Glutamatergic neuron (in vitro differentiated cells): ENCODE measurements around the gene TSPAN18. TPM values are rescaled to one million over a fixed set of nuclear protein-coding genes. Genes with fewer than 3 reads are reported as not detected.

Source experiments
- DNase-seq: peaks from one replicate; pipeline ENCODE4 v3.0.0; 2022
- H3K27ac Mint-ChIP-seq: one replicate; pipeline ENCODE4 v1.8.0; 2020; ENCODE audit warnings: mild to moderate bottlenecking, mixed read lengths, inconsistent platforms; ENCODE audit not compliant: unreplicated experiment
- H3K27me3 Mint-ChIP-seq: one replicate; pipeline ENCODE4 v1.8.0; 2020; ENCODE audit warnings: mild to moderate bottlenecking, moderate library complexity, mixed read lengths, inconsistent platforms; ENCODE audit not compliant: unreplicated experiment
- H3K36me3 Mint-ChIP-seq: one replicate; pipeline ENCODE4 v1.8.0; 2020; ENCODE audit warnings: mild to moderate bottlenecking, mixed read lengths, inconsistent platforms; ENCODE audit not compliant: unreplicated experiment
- H3K4me1 Mint-ChIP-seq: one replicate; pipeline ENCODE4 v1.8.0; 2020; ENCODE audit warnings: mild to moderate bottlenecking, low read depth, mixed read lengths, inconsistent platforms; ENCODE audit not compliant: unreplicated experiment
- H3K4me3 Mint-ChIP-seq: one replicate; pipeline ENCODE4 v1.8.0; 2020; ENCODE audit warnings: mild to moderate bottlenecking, mixed read lengths, inconsistent platforms; ENCODE audit not compliant: unreplicated experiment
- H3K9me3 Mint-ChIP-seq: one replicate; pipeline ENCODE4 v1.8.0; 2020; ENCODE audit warnings: mild to moderate bottlenecking, moderate library complexity, mixed read lengths, inconsistent platforms; ENCODE audit not compliant: unreplicated experiment
- CTCF ChIP-seq: fragments of 200-600 bp; sonication (generic); IDR thresholded peaks from one replicate; pipeline ENCODE4 v1.5.0; 2021; ENCODE audit not compliant: partially characterized antibody, unreplicated experiment
- total RNA-seq: library from RNA; stranded (reverse); fragmentation: NEBNext Ultra II Directional; extraction: Animal tissue kit (Norgen Biotek cat#: 25700); gene quantifications from one replicate; pipeline ENCODE4 v1.2.1, GENCODE V29; 2021; ENCODE audit not compliant: unreplicated experiment

Gene TSPAN18
- total RNA-seq, 1 donor from 2014 or later = 80.4 TPM

DNA sequence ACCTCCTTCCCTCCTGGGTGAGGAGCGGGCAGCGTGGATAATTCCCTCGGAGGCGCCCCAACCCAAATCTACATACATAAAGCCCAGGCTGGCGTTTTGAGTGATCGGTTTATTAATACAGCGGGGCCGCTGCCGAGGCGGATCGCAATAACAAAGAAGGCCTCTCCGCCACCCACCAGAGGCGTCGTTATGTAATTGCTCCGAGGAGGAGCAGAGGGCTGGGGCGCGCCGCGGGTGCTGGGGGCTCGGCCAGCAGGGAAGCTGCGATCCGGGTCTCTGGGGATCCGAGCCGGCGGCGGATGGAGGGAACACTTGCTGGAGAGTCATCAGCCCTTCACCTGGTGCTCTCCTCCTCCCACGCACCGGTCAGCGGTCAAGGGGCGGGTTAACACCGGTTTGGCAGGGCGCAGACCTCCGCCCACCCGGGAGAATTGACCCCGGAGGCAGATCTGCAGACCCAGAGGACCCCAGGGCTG lies 230.3 kb downstream of the TSPAN18 start:
- peak; percentile 74 for DNase-seq
- H3K36me3 Mint-ChIP-seq = no peaks in the 10 kb centered on the region
- H3K27ac Mint-ChIP-seq = peak overlapping the region; percentile 83
- peak overlapping the region; percentile 68 for H3K4me3 Mint-ChIP-seq
- peaks cover 58% of the 10 kb centered on the region for H3K4me1 Mint-ChIP-seq
- peaks cover 4% of the 10 kb centered on the region for H3K27me3 Mint-ChIP-seq
- no peak for TF ChIP-seq CTCF
- peaks cover 13% of the 10 kb centered on the region for H3K9me3 Mint-ChIP-seq

GRCh38 chr11:44957776-44958564 lies 231.2 kb downstream of the TSPAN18 start:
- Mint-ChIP-seq H3K4me3 (peak overlapping the region; percentile 38), H3K27me3 (peaks cover 4% of the 10 kb centered on the region), H3K36me3 (no peaks in the 10 kb centered on the region), H3K27ac (peak overlapping the region; percentile 89), H3K4me1 (peaks cover 61% of the 10 kb centered on the region), H3K9me3 (peaks cover 13% of the 10 kb centered on the region)
- no peak for TF ChIP-seq CTCF
- DNase-seq = no peak

DNA sequence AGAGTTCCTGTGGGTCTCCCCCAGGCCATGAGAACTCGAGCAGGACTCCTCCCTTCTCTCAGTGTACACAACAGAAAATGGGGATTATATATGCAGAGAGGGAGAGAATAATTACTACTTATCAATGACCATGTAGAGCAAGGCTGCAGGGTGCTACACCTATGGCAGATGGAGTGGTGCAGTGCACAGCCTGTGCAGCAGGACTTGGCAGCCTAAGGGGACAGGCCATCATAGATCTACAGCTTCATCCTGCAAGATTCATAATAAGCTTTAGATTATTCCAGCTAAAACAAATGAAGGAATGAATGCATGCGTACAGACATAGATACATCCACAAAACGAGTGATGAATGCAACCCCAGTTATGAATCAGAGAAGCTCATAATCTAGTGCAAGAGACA lies 232.3 kb downstream of the TSPAN18 start:
- Mint-ChIP-seq H3K4me3 (no peak overlapping the region), H3K4me1 (peaks cover 56% of the 10 kb centered on the region), H3K36me3 (no peaks in the 10 kb centered on the region), H3K9me3 (peaks cover 12% of the 10 kb centered on the region), H3K27ac (peak overlapping the region; percentile 59), H3K27me3 (peaks cover 4% of the 10 kb centered on the region)
- no peak for DNase-seq
- no peak for TF ChIP-seq CTCF

DNA sequence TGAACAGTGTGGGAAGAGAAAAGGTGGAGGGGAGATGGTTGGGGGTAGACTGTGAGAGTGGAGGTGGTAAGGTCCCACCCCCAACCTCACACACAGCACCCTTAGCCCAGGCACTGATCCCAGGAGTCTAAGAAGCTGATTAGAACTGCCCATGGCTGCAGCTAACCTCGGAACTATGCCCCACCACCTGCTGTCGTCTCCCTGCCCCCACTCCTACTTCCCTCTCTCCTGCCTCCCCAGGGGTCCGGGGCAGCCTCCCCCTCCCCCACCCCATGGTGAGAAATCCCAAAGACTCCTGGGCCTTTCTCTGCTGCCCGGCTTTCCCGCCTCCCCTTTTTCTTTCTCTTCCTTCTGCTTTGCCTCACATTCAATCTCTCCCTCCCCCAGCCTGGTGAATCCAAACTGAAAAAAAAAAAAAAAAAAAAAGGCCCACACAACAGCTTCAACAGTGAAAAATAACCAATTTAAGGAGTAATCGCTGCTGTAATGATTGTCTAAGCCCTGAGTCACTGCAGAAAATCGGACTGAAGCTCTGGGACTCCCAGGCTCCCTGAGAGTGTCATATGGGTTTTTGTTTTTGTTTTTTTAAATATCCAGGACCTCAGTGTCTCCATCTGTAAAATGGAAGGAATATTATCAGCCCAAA lies 233.6 kb downstream of the TSPAN18 start:
- no peaks in the 10 kb centered on the region for H3K36me3 Mint-ChIP-seq
- peaks cover 51% of the 10 kb centered on the region for H3K4me1 Mint-ChIP-seq
- peaks cover 3% of the 10 kb centered on the region for H3K27me3 Mint-ChIP-seq
- no peak overlapping the region for H3K4me3 Mint-ChIP-seq
- DNase-seq = no peak
- H3K9me3 Mint-ChIP-seq = peaks cover 8% of the 10 kb centered on the region
- TF ChIP-seq CTCF = no peak
- peak overlapping the region; percentile 62 for H3K27ac Mint-ChIP-seq

GRCh38 chr11:44962464-44962863 lies 235.7 kb downstream of the TSPAN18 start:
- Mint-ChIP-seq H3K27ac (peak overlapping the region; percentile 59), H3K27me3 (peaks cover 2% of the 10 kb centered on the region), H3K4me3 (no peak overlapping the region), H3K4me1 (peaks cover 46% of the 10 kb centered on the region), H3K36me3 (no peaks in the 10 kb centered on the region), H3K9me3 (peaks cover 2% of the 10 kb centered on the region)
- TF ChIP-seq CTCF = no peak
- no peak for DNase-seq
